NCI-H2107 treated with DMSO at 0.1 percent for 48 hours (cell line): ENCODE data around the gene BPIFB4.

Experiments
- DNase-seq: peaks from one replicate; lab custom pipeline; 2025; ENCODE audit not compliant: unreplicated experiment; lab: John Stamatoyannopoulos, UW

BPIFB4 gene

DNA sequence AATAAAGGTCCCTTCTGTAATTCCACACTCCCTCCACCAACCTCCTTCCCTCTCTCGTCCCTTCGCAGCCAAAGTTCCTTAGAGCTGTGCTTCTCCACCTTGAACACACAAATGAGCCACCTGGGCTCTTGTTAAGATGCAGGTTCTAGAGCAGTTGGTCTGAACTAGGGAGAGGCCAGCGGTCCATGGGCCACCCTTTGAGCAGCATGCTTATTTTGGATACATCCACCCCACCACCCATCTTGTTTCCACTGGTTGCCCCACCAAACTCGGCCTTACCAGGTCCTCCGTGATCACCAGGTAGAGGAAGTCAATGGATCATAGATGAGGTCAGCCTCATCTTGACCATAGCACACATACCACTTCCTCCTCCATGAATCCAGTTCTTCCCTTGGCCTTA, 81.2 kb downstream of the BPIFB4 start:
- no peak for DNase-seq
